ENCODE measurements around the gene ING3.

GRCh38 chr7:120997882-120998474 is 47.4 kb downstream of the ING3 start:
- TF ChIP-seq, protein P1, sequence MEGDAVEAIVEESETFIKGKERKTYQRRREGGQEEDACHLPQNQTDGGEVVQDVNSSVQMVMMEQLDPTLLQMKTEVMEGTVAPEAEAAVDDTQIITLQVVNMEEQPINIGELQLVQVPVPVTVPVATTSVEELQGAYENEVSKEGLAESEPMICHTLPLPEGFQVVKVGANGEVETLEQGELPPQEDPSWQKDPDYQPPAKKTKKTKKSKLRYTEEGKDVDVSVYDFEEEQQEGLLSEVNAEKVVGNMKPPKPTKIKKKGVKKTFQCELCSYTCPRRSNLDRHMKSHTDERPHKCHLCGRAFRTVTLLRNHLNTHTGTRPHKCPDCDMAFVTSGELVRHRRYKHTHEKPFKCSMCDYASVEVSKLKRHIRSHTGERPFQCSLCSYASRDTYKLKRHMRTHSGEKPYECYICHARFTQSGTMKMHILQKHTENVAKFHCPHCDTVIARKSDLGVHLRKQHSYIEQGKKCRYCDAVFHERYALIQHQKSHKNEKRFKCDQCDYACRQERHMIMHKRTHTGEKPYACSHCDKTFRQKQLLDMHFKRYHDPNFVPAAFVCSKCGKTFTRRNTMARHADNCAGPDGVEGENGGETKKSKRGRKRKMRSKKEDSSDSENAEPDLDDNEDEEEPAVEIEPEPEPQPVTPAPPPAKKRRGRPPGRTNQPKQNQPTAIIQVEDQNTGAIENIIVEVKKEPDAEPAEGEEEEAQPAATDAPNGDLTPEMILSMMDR (optimal IDR thresholded peaks at IDR 0.05 in 1 of 3, IDR thresholded peaks at IDR 0.05 in 1 of 3, conservative IDR thresholded peaks at IDR 0.05 in 1 of 3; ENCODE audit: extremely low read depth in 1 of 3, insufficient read depth in 2 of 3, low read length in 3 of 3): no peak
- no peak for TF ChIP-seq EZH2 (IDR thresholded peaks at IDR 0.05; ENCODE audit: low read length)

Data from keratinocyte (primary cell).